GM12875 (cell line): ENCODE results near the gene SHC4.

ENCODE experiments used
- H3K4me3 ChIP-seq: one replicate; pipeline ENCODE4 v1.5.1; 2011; ENCODE audit warnings: low read depth, low read length, control low read depth
- CTCF ChIP-seq: IDR thresholded peaks from 2 replicates; pipeline ENCODE4 v1.5.1; 2011; ENCODE audit warnings: low read depth, mild to moderate bottlenecking, control low read depth, inconsistent platforms, low read length, moderate library complexity, borderline replicate concordance; ENCODE audit not compliant: insufficient read depth

Gene SHC4

GRCh38 chr15:48905847-48906246, 57.9 kb downstream of the SHC4 start:
- no peak overlapping the region for H3K4me3 ChIP-seq
- no peak for TF ChIP-seq CTCF

- no peak for TF ChIP-seq CTCF
- no peak overlapping the region for H3K4me3 ChIP-seq
Measured at GRCh38 chr15:48905216-48905615, 58.5 kb downstream of the SHC4 start.

GRCh38 chr15:48904758-48905157, 59.0 kb downstream of the SHC4 start:
- no peak for TF ChIP-seq CTCF
- H3K4me3 ChIP-seq, result no peak overlapping the region

GRCh38 chr15:48899793-48900192, 63.9 kb downstream of the SHC4 start:
- H3K4me3 ChIP-seq, result no peak overlapping the region
- TF ChIP-seq CTCF, result no peak

GRCh38 chr15:48898446-48898845, 65.3 kb downstream of the SHC4 start:
- no peak for TF ChIP-seq CTCF
- no peak overlapping the region for H3K4me3 ChIP-seq

GRCh38 chr15:48898032-48898431, 65.7 kb downstream of the SHC4 start:
- no peak overlapping the region for H3K4me3 ChIP-seq
- TF ChIP-seq CTCF, result no peak

GRCh38 chr15:48896869-48897814, 66.6 kb downstream of the SHC4 start:
- H3K4me3 ChIP-seq, result no peak overlapping the region
- no peak for TF ChIP-seq CTCF
